Smooth muscle cell (in vitro differentiated cells): ENCODE data around the gene GNRH2. TPM values are rescaled to one million over a fixed set of nuclear protein-coding genes. Genes with fewer than 3 reads are reported as not detected.
A peak's percentile ranks its signal among the peaks of the same experiment; 100 is the strongest.

Experiments used
- DNase-seq: peaks from one replicate; lab custom pipeline; 2025; ENCODE audit not compliant: unreplicated experiment; lab: John Stamatoyannopoulos, UW
- H2AFZ ChIP-seq: fragments of 200-600 bp; sonication (generic); 2 replicates; pipeline ENCODE4 v1.6.0; 2016; ENCODE audit warnings: antibody characterized with exemption, low read depth, mild to moderate bottlenecking
- H3F3A ChIP-seq: fragments of 200-600 bp; sonication (generic); 2 replicates; pipeline ENCODE4 v1.6.0; 2017; ENCODE audit warnings: antibody characterized with exemption, low read depth
- H3K27ac ChIP-seq: fragments of 200-600 bp; sonication (generic); 2 replicates; pipeline ENCODE4 v1.5.1; 2016; ENCODE audit warnings: low read depth, mild to moderate bottlenecking
- H3K27me3 ChIP-seq: fragments of 200-600 bp; sonication (generic); 2 replicates; pipeline ENCODE4 v1.6.1; 2016; ENCODE audit warnings: low read depth, mild to moderate bottlenecking
- H3K36me3 ChIP-seq: fragments of 200-600 bp; sonication (generic); 2 replicates; pipeline ENCODE4 v1.5.1; 2016; ENCODE audit warnings: low read depth
- H3K4me1 ChIP-seq: fragments of 200-600 bp; sonication (generic); 2 replicates; pipeline ENCODE4 v1.5.1; 2016; ENCODE audit warnings: low read depth
- H3K4me2 ChIP-seq: fragments of 200-600 bp; sonication (generic); 2 replicates; pipeline ENCODE4 v1.6.0; 2016; ENCODE audit warnings: mild to moderate bottlenecking
- H3K4me3 ChIP-seq: fragments of 200-600 bp; sonication (generic); 2 replicates; pipeline ENCODE4 v1.5.1; 2016; ENCODE audit warnings: mild to moderate bottlenecking
- H3K79me2 ChIP-seq: fragments of 200-600 bp; sonication (generic); 2 replicates; pipeline ENCODE4 v1.6.0; 2016; ENCODE audit warnings: low read depth, mild to moderate bottlenecking
- H3K9ac ChIP-seq: fragments of 200-600 bp; sonication (generic); 2 replicates; pipeline ENCODE4 v1.6.0; 2016; ENCODE audit warnings: low read depth
- H3K9me3 ChIP-seq: fragments of 200-600 bp; sonication (generic); replicated peaks from 2 replicates; pipeline ENCODE4 v1.5.1; 2016; ENCODE audit warnings: low read depth
- H4K20me1 ChIP-seq: fragments of 200-600 bp; sonication (generic); 2 replicates; pipeline ENCODE4 v1.6.0; 2016; ENCODE audit warnings: low read depth
- CTCF ChIP-seq: fragments of 200-600 bp; sonication (generic); IDR thresholded peaks from 2 replicates; pipeline ENCODE4 v1.5.1; 2017; ENCODE audit warnings: borderline replicate concordance, mild to moderate bottlenecking, antibody characterized with exemption; ENCODE audit not compliant: insufficient read depth, poor library complexity, severe bottlenecking
- whole genome bisulfite sequencing: methylation state at CpG from one replicate; pipeline ENCODE4 v1.1.7; 2016; ENCODE audit warnings: low lambda C conversion rate; 5-methylcytosine and 5-hydroxymethylcytosine counted together
- polyA plus RNA-seq: library from polyadenylated mRNA; unstranded; fragments of >200 nt; fragmentation: Nextera tagmentation; extraction: Ambion mirVana; gene quantifications from 2 replicates; pipeline ENCODE4 v1.2.1, GENCODE V29; 2016
- total RNA-seq: library from RNA; depleted of rRNA; stranded (reverse); fragments of >200 nt; gene quantifications from 2 replicates; pipeline ENCODE4 v1.2.3, GENCODE V29; 2014

GNRH2 gene
- not detected in 2 replicates for total RNA-seq
- polyA plus RNA-seq = not detected in 2 replicates

GRCh38 chr20:3043322-3043721 lies at the start of gene GNRH2:
Gene GNRH2 (plus strand): TSS chr20:3043622. CDS start chr20:3044415, 793 bp downstream.
- TF ChIP-seq CTCF = no peak
- WGBS = 69% methylated on average over 3 of the region's 3 CpGs
- H3K9me3 ChIP-seq = no peaks in the 10 kb centered on the region
- DNase-seq = no peak
- H3K9ac ChIP-seq = no peak within 1 kb of the TSS
- no peaks in the 10 kb centered on the region for H4K20me1 ChIP-seq
- H3K4me2 ChIP-seq = no peak within 1 kb of the TSS
- H2AFZ ChIP-seq = no peak within 1 kb of the TSS
- H3K4me3 ChIP-seq = no peak within 1 kb of the TSS
- H3K4me1 ChIP-seq = no peaks in the 10 kb centered on the region
- no peaks in the 10 kb centered on the region for H3K36me3 ChIP-seq
- H3F3A ChIP-seq = no peaks in the 10 kb centered on the region
- H3K79me2 ChIP-seq = peaks cover 13% of the 10 kb centered on the region
- H3K27ac ChIP-seq = no peak within 1 kb of the TSS
- no peaks in the 10 kb centered on the region for H3K27me3 ChIP-seq

GRCh38 chr20:2995796-2996195 lies 47.6 kb upstream of the GNRH2 start:
- Histone ChIP-seq H3K9ac (no peak overlapping the region), H3K79me2 (no peaks in the 10 kb centered on the region), H3K4me1 (no peaks in the 10 kb centered on the region), H3K36me3 (no peaks in the 10 kb centered on the region), H2AFZ (no peak overlapping the region), H3K27ac (no peak overlapping the region), H3K27me3 (no peaks in the 10 kb centered on the region), H3K4me3 (no peak overlapping the region), H3F3A (peaks cover 4% of the 10 kb centered on the region), H4K20me1 (no peaks in the 10 kb centered on the region), H3K4me2 (no peak overlapping the region), H3K9me3 (no peaks in the 10 kb centered on the region)
- 85% methylated on average over 2 of the region's 2 CpGs for WGBS
- DNase-seq = no peak
- TF ChIP-seq CTCF = no peak

- no peaks in the 10 kb centered on the region for H3K27me3 ChIP-seq
- no peaks in the 10 kb centered on the region for H4K20me1 ChIP-seq
- no peak overlapping the region for H2AFZ ChIP-seq
- no peak overlapping the region for H3K4me2 ChIP-seq
- no peak overlapping the region for H3K9ac ChIP-seq
- no peak overlapping the region for H3K27ac ChIP-seq
- H3K9me3 ChIP-seq = no peaks in the 10 kb centered on the region
- no peak overlapping the region for H3K4me3 ChIP-seq
- no peak for TF ChIP-seq CTCF
- H3F3A ChIP-seq = peaks cover 4% of the 10 kb centered on the region
- H3K36me3 ChIP-seq = no peaks in the 10 kb centered on the region
- H3K79me2 ChIP-seq = no peaks in the 10 kb centered on the region
- DNase-seq = no peak
- H3K4me1 ChIP-seq = no peaks in the 10 kb centered on the region
These were observed 44.7 kb upstream of the GNRH2 start for GRCh38 chr20:2998728-2999127.

- no peak overlapping the region for H3K27ac ChIP-seq
- H2AFZ ChIP-seq = no peak overlapping the region
- 42% methylated on average over 7 of the region's 7 CpGs for WGBS
- peaks cover 4% of the 10 kb centered on the region for H3F3A ChIP-seq
- H3K4me3 ChIP-seq = no peak overlapping the region
- H3K4me2 ChIP-seq = no peak overlapping the region
- no peaks in the 10 kb centered on the region for H3K27me3 ChIP-seq
- peak; percentile 54 for TF ChIP-seq CTCF
- no peaks in the 10 kb centered on the region for H3K4me1 ChIP-seq
- no peaks in the 10 kb centered on the region for H3K79me2 ChIP-seq
- no peaks in the 10 kb centered on the region for H4K20me1 ChIP-seq
- H3K9me3 ChIP-seq = no peaks in the 10 kb centered on the region
- no peak overlapping the region for H3K9ac ChIP-seq
- no peak for DNase-seq
- H3K36me3 ChIP-seq = no peaks in the 10 kb centered on the region
These were observed 42.4 kb upstream of the GNRH2 start for GRCh38 chr20:3000852-3001523.
